Mesendoderm (in vitro differentiated cells): ENCODE data around the gene DGKH.
A peak's percentile ranks its signal among the peaks of the same experiment; 100 is the strongest.

ENCODE experiments used
- DNase-seq: peaks from one replicate; pipeline ENCODE4 v3.0.0; 2013
- H2AK5ac ChIP-seq: 2 replicates; pipeline ENCODE4 v1.6.1; 2013; ENCODE audit warnings: low read length, inconsistent platforms
- H2BK120ac ChIP-seq: 2 replicates; pipeline ENCODE4 v1.6.1; 2013; ENCODE audit warnings: low read depth, mild to moderate bottlenecking, low read length, moderate library complexity, mixed read lengths
- H2BK15ac ChIP-seq: replicated peaks from 2 replicates; pipeline ENCODE4 v1.6.1; 2013; ENCODE audit warnings: low read depth, mild to moderate bottlenecking, moderate library complexity
- H2BK5ac ChIP-seq: 2 replicates; pipeline ENCODE4 v1.6.1; 2013; ENCODE audit warnings: low read length, inconsistent platforms
- H3K18ac ChIP-seq: 2 replicates; pipeline ENCODE4 v1.6.1; 2013; ENCODE audit warnings: mild to moderate bottlenecking, low read length, mixed read lengths
- H3K23ac ChIP-seq: one replicate; pipeline ENCODE4 v1.6.1; 2013; ENCODE audit warnings: low read length
- H3K27ac ChIP-seq: 2 replicates; pipeline ENCODE4 v1.5.1; 2013; ENCODE audit warnings: low read depth, mild to moderate bottlenecking, inconsistent platforms, low read length, moderate library complexity
- H3K27me3 ChIP-seq: 2 replicates; pipeline ENCODE4 v1.6.1; 2013; ENCODE audit warnings: low read length, control low read depth, mild to moderate bottlenecking, inconsistent platforms; ENCODE audit not compliant: insufficient read depth, poor library complexity
- H3K36me3 ChIP-seq: 2 replicates; pipeline ENCODE4 v1.6.1; 2013; ENCODE audit warnings: low read length, inconsistent platforms; ENCODE audit not compliant: control insufficient read depth, insufficient read depth
- H3K4ac ChIP-seq: one replicate; pipeline ENCODE4 v1.6.1; 2013; ENCODE audit warnings: low read depth, mild to moderate bottlenecking, low read length, moderate library complexity
- H3K4me1 ChIP-seq: 2 replicates; pipeline ENCODE4 v1.6.1; 2013; ENCODE audit warnings: low read depth, low read length, inconsistent platforms; ENCODE audit not compliant: control insufficient read depth
- H3K4me2 ChIP-seq: 2 replicates; pipeline ENCODE4 v1.6.1; 2013; ENCODE audit warnings: low read length
- H3K4me3 ChIP-seq: 2 replicates; pipeline ENCODE4 v1.5.1; 2013; ENCODE audit warnings: mild to moderate bottlenecking, low read length
- H3K56ac ChIP-seq: one replicate; pipeline ENCODE4 v1.6.1; 2013; ENCODE audit warnings: low read length
- H3K79me1 ChIP-seq: 2 replicates; pipeline ENCODE4 v1.6.1; 2013; ENCODE audit warnings: low read length, inconsistent platforms
- H3K79me2 ChIP-seq: 2 replicates; pipeline ENCODE4 v1.6.1; 2013; ENCODE audit warnings: mild to moderate bottlenecking, low read length; ENCODE audit not compliant: control insufficient read depth, insufficient read depth
- H3K9ac ChIP-seq: 2 replicates; pipeline ENCODE4 v1.6.1; 2013; ENCODE audit warnings: low read length, inconsistent platforms
- H4K5ac ChIP-seq: one replicate; pipeline ENCODE4 v1.6.1; 2013; ENCODE audit warnings: low read length
- H4K8ac ChIP-seq: one replicate; pipeline ENCODE4 v1.6.1; 2013; ENCODE audit warnings: low read depth, mild to moderate bottlenecking, control low read depth, low read length, moderate library complexity
- WGBS: extraction: QIAGEN DNeasy Blood & Tissue Kit; methylation state at CpG from one replicate; pipeline ENCODE4 v1.1.7; 2013; ENCODE audit warnings: low lambda C conversion rate, missing lambda C conversion rate; ENCODE audit not compliant: insufficient coverage; ENCODE audit errors: extremely low coverage; 5-methylcytosine and 5-hydroxymethylcytosine counted together

Gene DGKH

DNA sequence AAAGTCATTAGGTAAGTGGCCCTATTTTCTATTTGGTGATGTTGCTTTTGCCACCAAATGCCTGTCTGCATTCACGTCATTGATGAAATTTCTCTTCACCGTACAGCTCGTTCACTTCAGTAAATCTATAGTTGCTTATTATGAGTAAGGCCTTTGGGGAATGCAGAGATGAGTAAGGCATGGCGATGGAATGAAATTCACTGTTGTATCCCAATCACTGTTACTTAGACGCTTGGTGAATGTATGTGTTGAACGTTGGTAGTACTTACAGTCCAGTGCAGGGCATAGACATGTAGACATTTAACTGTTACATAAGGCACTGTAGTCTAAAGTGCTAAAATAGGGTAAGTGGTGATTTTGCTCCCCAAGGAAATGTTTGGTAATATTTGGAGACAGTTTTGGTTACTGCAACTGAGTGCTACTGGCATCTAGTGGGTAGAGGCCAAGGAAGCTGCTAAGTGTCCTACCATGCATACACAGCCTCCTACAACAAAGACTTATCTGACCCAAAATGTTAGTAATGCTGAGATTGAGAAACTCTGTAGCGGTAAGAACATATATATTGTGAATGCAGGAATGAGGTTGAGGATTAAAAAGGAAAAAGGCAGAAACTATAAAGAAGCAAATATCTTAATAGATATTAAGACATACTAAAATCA is 229.3 kb downstream of the DGKH start:
- Histone ChIP-seq H3K4me1 (peaks cover 2% of the 10 kb centered on the region), H3K9ac (no peak overlapping the region), H3K18ac (no peak overlapping the region), H3K4ac (no peak overlapping the region), H3K56ac (no peak overlapping the region), H2BK15ac (no peak overlapping the region), H2AK5ac (no peak overlapping the region), H3K4me2 (no peak overlapping the region), H3K4me3 (no peak overlapping the region), H2BK120ac (no peak overlapping the region), H3K79me1 (peaks cover 13% of the 10 kb centered on the region), H2BK5ac (no peak overlapping the region), H3K79me2 (peaks cover 12% of the 10 kb centered on the region), H3K36me3 (no peaks in the 10 kb centered on the region), H4K5ac (no peak overlapping the region), H4K8ac (no peak overlapping the region), H3K23ac (no peak overlapping the region), H3K27me3 (no peaks in the 10 kb centered on the region), H3K27ac (no peak overlapping the region)
- DNase-seq = no peak
- WGBS = no CpG with 5 or more reads among the region's 7 CpGs

DNA sequence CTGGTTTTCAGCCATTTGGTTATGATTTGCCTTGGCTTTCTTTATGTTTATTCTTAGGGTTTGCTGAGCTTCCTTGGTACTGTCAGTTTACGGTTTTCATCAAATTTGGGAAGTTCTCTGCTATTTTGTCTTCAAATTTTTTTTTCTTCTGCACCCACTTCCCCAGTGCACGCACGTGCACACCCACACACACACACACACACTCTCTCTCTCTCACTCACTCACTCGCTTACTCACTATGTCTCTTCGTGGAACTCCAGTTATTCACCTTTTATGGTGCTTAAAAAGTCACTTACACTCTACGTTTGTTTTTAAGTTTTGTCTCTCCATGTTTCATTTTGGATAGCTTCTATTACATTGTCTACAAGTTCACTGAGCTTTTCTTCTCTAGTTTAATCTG is 230.6 kb downstream of the DGKH start:
- no peak overlapping the region for H3K27ac ChIP-seq
- no peak overlapping the region for H2BK120ac ChIP-seq
- no peak overlapping the region for H3K4me2 ChIP-seq
- H3K36me3 ChIP-seq = no peaks in the 10 kb centered on the region
- peaks cover 9% of the 10 kb centered on the region for H3K79me2 ChIP-seq
- no peak overlapping the region for H3K18ac ChIP-seq
- H3K4me1 ChIP-seq = peaks cover 3% of the 10 kb centered on the region
- no peak overlapping the region for H2AK5ac ChIP-seq
- H3K79me1 ChIP-seq = peaks cover 12% of the 10 kb centered on the region
- H3K23ac ChIP-seq = no peak overlapping the region
- DNase-seq = no peak
- H2BK5ac ChIP-seq = no peak overlapping the region
- no peak overlapping the region for H4K5ac ChIP-seq
- H4K8ac ChIP-seq = no peak overlapping the region
- H3K56ac ChIP-seq = no peak overlapping the region
- H3K4ac ChIP-seq = no peak overlapping the region
- H3K4me3 ChIP-seq = no peak overlapping the region
- no peak overlapping the region for H2BK15ac ChIP-seq
- no peak overlapping the region for H3K9ac ChIP-seq
- WGBS = no CpG with 5 or more reads among the region's 6 CpGs
- H3K27me3 ChIP-seq = no peaks in the 10 kb centered on the region

DNA sequence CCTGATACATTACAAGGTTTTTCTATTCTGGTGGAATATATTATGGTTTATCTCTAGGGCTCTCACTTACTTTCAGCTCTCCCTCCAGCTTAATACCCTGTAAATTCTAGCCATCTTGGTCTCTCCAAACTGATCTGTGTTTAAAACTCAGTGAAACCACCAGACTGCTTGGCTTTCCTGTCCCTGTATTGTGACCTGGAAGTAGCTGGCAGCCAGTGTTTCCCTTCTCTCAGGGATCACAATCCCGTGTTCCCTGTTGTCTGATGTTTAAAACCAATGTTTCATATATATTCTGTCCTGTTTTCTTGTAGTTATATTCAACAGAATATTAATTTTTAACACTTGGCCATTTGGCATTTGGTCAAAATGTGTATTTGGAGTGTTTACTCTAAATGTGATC is 231.5 kb downstream of the DGKH start:
- H3K27me3 ChIP-seq = no peaks in the 10 kb centered on the region

DNA sequence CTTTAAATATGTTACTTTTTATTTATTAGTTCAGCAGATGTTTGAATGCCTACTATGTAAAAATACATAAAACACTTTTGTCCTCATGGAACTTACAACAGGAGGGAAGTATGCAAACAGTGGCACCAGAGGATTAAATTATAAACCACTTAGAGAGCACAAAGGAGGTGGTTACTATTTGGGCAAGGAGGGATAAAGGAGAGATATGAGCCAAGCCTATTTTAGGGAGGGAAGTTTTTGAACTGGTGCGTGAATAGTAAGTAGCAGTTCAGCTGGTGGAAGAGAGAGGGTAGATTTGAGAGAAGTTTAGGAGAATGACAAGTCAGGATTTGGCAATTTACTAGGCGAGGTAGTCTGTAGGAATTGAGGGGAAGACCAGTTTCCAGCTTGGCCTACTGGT is 232.1 kb downstream of the DGKH start:
- H3K79me2 ChIP-seq = peaks cover 8% of the 10 kb centered on the region
- no peak overlapping the region for H2BK120ac ChIP-seq
- H2BK15ac ChIP-seq = no peak overlapping the region
- H3K36me3 ChIP-seq = no peaks in the 10 kb centered on the region
- H4K5ac ChIP-seq = no peak overlapping the region
- H3K9ac ChIP-seq = no peak overlapping the region
- no CpG with 5 or more reads among the region's 2 CpGs for WGBS
- no peak for DNase-seq
- H3K4me1 ChIP-seq = peaks cover 3% of the 10 kb centered on the region
- no peak overlapping the region for H3K4me2 ChIP-seq
- H4K8ac ChIP-seq = no peak overlapping the region
- H3K27ac ChIP-seq = no peak overlapping the region
- H3K4ac ChIP-seq = no peak overlapping the region
- H3K27me3 ChIP-seq = no peaks in the 10 kb centered on the region
- no peak overlapping the region for H3K56ac ChIP-seq
- no peak overlapping the region for H2AK5ac ChIP-seq
- H3K4me3 ChIP-seq = no peak overlapping the region
- H3K23ac ChIP-seq = no peak overlapping the region
- no peak overlapping the region for H2BK5ac ChIP-seq
- H3K79me1 ChIP-seq = peaks cover 10% of the 10 kb centered on the region
- H3K18ac ChIP-seq = no peak overlapping the region

More for the DNA sequence above, 231.5 kb downstream of the DGKH start:
- H3K18ac ChIP-seq = no peak overlapping the region
- no peak overlapping the region for H2BK15ac ChIP-seq
- peaks cover 12% of the 10 kb centered on the region for H3K79me1 ChIP-seq
- no peak for DNase-seq
- no peak overlapping the region for H2AK5ac ChIP-seq
- H3K4ac ChIP-seq = no peak overlapping the region
- H3K4me2 ChIP-seq = no peak overlapping the region
- H3K27ac ChIP-seq = no peak overlapping the region
- peaks cover 9% of the 10 kb centered on the region for H3K79me2 ChIP-seq
- H2BK120ac ChIP-seq = no peak overlapping the region
- no peak overlapping the region for H3K56ac ChIP-seq
- H4K5ac ChIP-seq = no peak overlapping the region
- no peak overlapping the region for H3K23ac ChIP-seq
- no CpG with 5 or more reads among the region's 1 CpG for WGBS
- peaks cover 3% of the 10 kb centered on the region for H3K4me1 ChIP-seq
- H3K4me3 ChIP-seq = no peak overlapping the region
- no peak overlapping the region for H3K9ac ChIP-seq
- no peak overlapping the region for H4K8ac ChIP-seq
- no peaks in the 10 kb centered on the region for H3K36me3 ChIP-seq
- no peak overlapping the region for H2BK5ac ChIP-seq

DNA sequence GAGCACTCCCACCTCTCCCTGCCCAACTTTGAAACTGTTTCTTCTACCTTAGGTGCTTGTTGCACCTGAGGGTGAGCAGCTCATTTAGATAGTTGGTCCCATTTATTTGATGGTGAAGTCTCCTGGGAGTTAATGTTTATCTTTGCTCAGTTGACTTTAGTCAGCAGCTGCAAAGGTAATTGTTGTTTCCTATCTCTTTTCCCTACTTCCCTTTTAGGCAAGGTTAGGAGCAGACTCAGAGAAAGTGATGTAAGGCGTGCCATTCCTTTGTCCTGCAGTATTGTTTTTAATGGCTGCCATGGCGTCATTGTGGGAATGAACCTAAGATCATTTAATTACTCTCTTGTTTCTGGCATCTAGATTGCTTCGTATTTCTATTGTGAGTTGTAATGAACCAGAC is 235.1 kb downstream of the DGKH start:
- H3K18ac ChIP-seq = no peak overlapping the region
- H2BK15ac ChIP-seq = no peak overlapping the region
- H3K4me3 ChIP-seq = no peak overlapping the region
- H3K4me1 ChIP-seq = peaks cover 3% of the 10 kb centered on the region
- no peak overlapping the region for H2BK120ac ChIP-seq
- no peak overlapping the region for H3K4ac ChIP-seq
- H3K27me3 ChIP-seq = no peaks in the 10 kb centered on the region
- peaks cover 6% of the 10 kb centered on the region for H3K79me2 ChIP-seq
- no CpG with 5 or more reads among the region's 3 CpGs for WGBS
- H3K79me1 ChIP-seq = peaks cover 4% of the 10 kb centered on the region
- H3K9ac ChIP-seq = no peak overlapping the region
- no peak overlapping the region for H3K23ac ChIP-seq
- H3K56ac ChIP-seq = no peak overlapping the region
- peak; percentile 32 for DNase-seq
- no peak overlapping the region for H4K8ac ChIP-seq
- H3K36me3 ChIP-seq = no peaks in the 10 kb centered on the region
- no peak overlapping the region for H3K27ac ChIP-seq
- no peak overlapping the region for H2BK5ac ChIP-seq
- H3K4me2 ChIP-seq = no peak overlapping the region
- no peak overlapping the region for H4K5ac ChIP-seq
- no peak overlapping the region for H2AK5ac ChIP-seq

DNA sequence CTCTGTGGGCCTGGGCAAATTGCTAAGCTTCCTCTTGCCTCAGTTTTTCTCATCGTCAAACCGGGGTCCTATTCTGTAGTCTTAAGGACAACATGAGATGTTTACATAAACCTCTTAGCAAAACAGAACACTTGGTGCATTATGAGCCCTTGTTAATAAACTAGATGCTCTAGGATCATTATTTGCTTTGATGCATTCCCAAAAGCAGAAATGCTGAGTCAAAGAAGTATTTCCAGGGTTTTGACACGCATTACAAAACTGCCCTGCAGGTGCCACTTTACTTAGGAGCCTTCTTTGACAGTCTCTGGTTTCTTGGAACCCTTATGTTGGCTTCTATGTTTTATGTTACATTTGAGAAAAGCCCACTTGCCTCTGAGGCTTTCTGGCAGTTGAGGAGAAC is 235.6 kb downstream of the DGKH start:
- Histone ChIP-seq H3K23ac (no peak overlapping the region), H3K56ac (no peak overlapping the region), H2AK5ac (no peak overlapping the region), H2BK15ac (no peak overlapping the region), H3K27me3 (no peaks in the 10 kb centered on the region), H3K79me1 (peaks cover 4% of the 10 kb centered on the region), H3K27ac (no peak overlapping the region), H3K9ac (no peak overlapping the region), H2BK120ac (no peak overlapping the region), H3K4me1 (peaks cover 3% of the 10 kb centered on the region), H3K18ac (no peak overlapping the region), H2BK5ac (no peak overlapping the region), H3K4ac (no peak overlapping the region), H3K36me3 (no peaks in the 10 kb centered on the region), H4K5ac (no peak overlapping the region), H3K4me2 (no peak overlapping the region), H3K79me2 (peaks cover 5% of the 10 kb centered on the region), H3K4me3 (no peak overlapping the region), H4K8ac (no peak overlapping the region)
- no peak for DNase-seq
- no CpG with 5 or more reads among the region's 3 CpGs for WGBS
